ENCODE data around the gene NGEF. TPM values are rescaled to one million over a fixed set of nuclear protein-coding genes. Genes with fewer than 3 reads are reported as not detected.

The NGEF gene
- total RNA-seq, 1 experiment from 2014 or later: 1.9 TPM

GRCh38 chr2:233042549-233042948 is 29.5 kb upstream of the NGEF start:
- Mint-ChIP-seq H3K4me3 (no peak overlapping the region), H3K27ac (no peak overlapping the region), H3K4me1 (peaks cover 3 to 4% of the 10 kb centered on the region in 2 experiments), H3K9me3 (no peaks in the 10 kb centered on the region), H3K36me3 (ENCODE audit: insufficient read depth in 1 of 3, low read depth in 3 of 3) (no peaks in the 10 kb centered on the region), H3K27me3 (ENCODE audit: low read depth) (peaks cover 9% of the 10 kb centered on the region)
- H3K79me2 ChIP-seq (ENCODE audit: insufficient read depth, low read length): 0 out of 2 replicates have a peak, but pooled peaks cover 1% of the 10 kb centered on the region
- H3K9me3 ChIP-seq (ENCODE audit: control insufficient read depth, low read depth, low read length): no peaks in the 10 kb centered on the region
- DNase-seq: no peak
- WGBS (ENCODE audit: extremely low coverage, insufficient read length, low lambda C conversion rate): no CpG with 5 or more reads among the region's 9 CpGs
- no peak overlapping the region for H3K9ac ChIP-seq (ENCODE audit: extremely low read depth, insufficient read length, low read length)
- TF ChIP-seq CTCF (conservative IDR thresholded peaks at IDR 0.05): no peak
- no peak overlapping the region for H4K5ac ChIP-seq (ENCODE audit: insufficient read length, low read depth, low read length)
- H3K4ac ChIP-seq (ENCODE audit: low read depth, low read length): no peak overlapping the region
- no peak overlapping the region for H4K8ac ChIP-seq (replicated peaks; ENCODE audit: insufficient read length, low read depth, low read length)
- H3K4me1 ChIP-seq (ENCODE audit: insufficient read depth, low read length): no peaks in the 10 kb centered on the region
- no peaks in the 10 kb centered on the region for H4K20me1 ChIP-seq (ENCODE audit: control insufficient read depth, insufficient read depth, insufficient read length)
- H3K27ac ChIP-seq (ENCODE audit: insufficient read length, low read depth, low read length): no peak overlapping the region
- H2BK120ac ChIP-seq (ENCODE audit: low read depth, low read length, poor library complexity, severe bottlenecking): no peak overlapping the region
- H3K56ac ChIP-seq (ENCODE audit: insufficient read length, low read depth, low read length): no peak overlapping the region
- no peak overlapping the region for H2BK15ac ChIP-seq (ENCODE audit: low read depth, low read length)
- no peaks in the 10 kb centered on the region for H3K23me2 ChIP-seq (ENCODE audit: insufficient read length, low read depth, low read length, poor library complexity, severe bottlenecking)
- H2AFZ ChIP-seq (ENCODE audit: low read length): no peak overlapping the region
- H2BK5ac ChIP-seq (ENCODE audit: insufficient read length, low read length): no peak overlapping the region
- no peak overlapping the region for H3T11ph ChIP-seq (ENCODE audit: low read length)
- H3K4me2 ChIP-seq (ENCODE audit: insufficient read depth, insufficient read length, low read length): no peak overlapping the region
- no peak overlapping the region for H3K14ac ChIP-seq (ENCODE audit: insufficient read depth, low read length)
- no peak overlapping the region for H2AK5ac ChIP-seq (ENCODE audit: insufficient read length, low read length)
- no peak overlapping the region for H3K23ac ChIP-seq (ENCODE audit: insufficient read length, low read depth, low read length)
- no peak overlapping the region for H3K18ac ChIP-seq (ENCODE audit: insufficient read length, low read depth, low read length)
- no peak overlapping the region for H4K91ac ChIP-seq (ENCODE audit: insufficient read length, low read depth, low read length)
- H3K27me3 ChIP-seq (ENCODE audit: insufficient read depth, low read length): no peaks in the 10 kb centered on the region; the same call in 1 of the 2 replicates
- H2BK12ac ChIP-seq (ENCODE audit: insufficient read length, low read depth, low read length): no peak overlapping the region
- no peaks in the 10 kb centered on the region for H3K79me1 ChIP-seq (ENCODE audit: insufficient read depth, low read depth, low read length, poor library complexity, severe bottlenecking)
- H2BK20ac ChIP-seq (ENCODE audit: low read depth, low read length, poor library complexity, severe bottlenecking): no peak overlapping the region

All from H9 (cell line).